Measurements from ENCODE around the gene GIPC1. TPM values are rescaled to one million over a fixed set of nuclear protein-coding genes. Genes with fewer than 3 reads are reported as not detected.

The GIPC1 gene
- total and polyA plus RNA-seq, 2 of the 4 experiments (the other 2 are of a cell fraction): 74.2 to 133 TPM

DNA sequence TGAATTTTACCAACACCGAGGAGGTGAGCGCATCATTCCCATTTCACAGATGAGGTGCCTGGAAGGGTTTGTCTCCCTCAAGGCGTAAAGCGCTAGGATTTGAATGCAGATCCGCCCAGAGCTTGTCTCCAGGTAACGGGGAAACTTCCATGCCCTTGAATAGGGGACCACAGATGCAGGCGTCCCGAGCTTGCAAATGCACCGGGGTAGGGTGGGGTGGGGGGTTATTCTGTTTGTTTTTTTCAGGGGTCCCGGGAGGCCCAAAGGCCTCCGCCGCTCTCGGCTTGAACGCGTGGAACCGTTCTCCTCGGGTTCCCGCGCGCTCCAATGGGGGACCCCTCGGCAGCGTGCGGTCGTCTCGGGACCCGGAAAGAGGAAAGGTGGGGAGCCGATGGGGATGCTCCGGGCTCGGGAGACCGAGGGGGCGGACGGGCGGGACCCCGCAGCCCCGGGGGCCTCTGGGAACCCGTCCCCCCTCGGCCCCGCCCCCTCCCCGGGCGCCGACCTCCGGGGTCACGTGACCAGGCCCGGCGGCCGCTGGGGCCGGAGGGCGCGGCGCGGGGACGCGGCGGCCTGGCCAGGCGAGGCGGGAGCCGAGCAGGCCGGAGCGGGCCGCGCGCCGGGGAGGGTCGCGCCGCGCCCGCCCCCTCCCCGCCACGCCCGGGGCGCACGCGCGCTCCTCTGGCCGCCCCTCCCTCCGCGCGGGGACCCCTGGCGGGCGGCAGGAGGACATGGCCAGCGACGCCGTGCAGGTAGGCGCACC, 63.0 kb downstream of the GIPC1 start, which contains the start of gene PKN1:
Gene PKN1 (plus strand): TSS at position 516 of the 763 bp plus-strand sequence. CDS start 216 bp downstream, at position 732.
- Histone ChIP-seq H2BK20ac (ENCODE audit: low read depth, low read length) (0 out of 2 replicates have a peak within 1 kb of the TSS, but pooled peaks have one; percentile 10), H4K91ac (ENCODE audit: insufficient read depth, low read depth, low read length) (peak within 1 kb of the TSS; percentile 76), H2BK120ac (ENCODE audit: low read depth, low read length) (peak within 1 kb of the TSS; percentile 40; the same call in 1 of the 2 replicates), H4K5ac (ENCODE audit: low read depth, low read length) (peak within 1 kb of the TSS; percentile 87), H3K4ac (ENCODE audit: low read depth, low read length) (peak within 1 kb of the TSS; percentile 86), H3K27ac (ENCODE audit: insufficient read depth, low read length) (peak within 1 kb of the TSS; percentile 64), H3K27me3 (ENCODE audit: control insufficient read depth, insufficient read depth, low read length) (no peaks in the 10 kb centered on the region), H3K9me3 (ENCODE audit: control insufficient read depth, insufficient read depth, low read length) (no peaks in the 10 kb centered on the region), H3K18ac (ENCODE audit: low read depth, low read length) (peak within 1 kb of the TSS; percentile 70; the same call in 1 of the 2 replicates), H3K4me2 (ENCODE audit: low read depth, low read length) (peak within 1 kb of the TSS; percentile 91), H3K4me3 (ENCODE audit: insufficient read depth, low read depth, low read length) (peak within 1 kb of the TSS; percentile 94), H3K9ac (ENCODE audit: low read depth, low read length) (peak within 1 kb of the TSS; percentile 88), H2AK9ac (replicated peaks; ENCODE audit: low read depth, low read length, poor library complexity) (peak within 1 kb of the TSS; percentile 99), H2BK5ac (ENCODE audit: low read depth, low read length, poor library complexity, severe bottlenecking) (peak within 1 kb of the TSS; percentile 41), H4K20me1 (ENCODE audit: insufficient read depth, low read length) (peaks cover 17% of the 10 kb centered on the region), H3K23ac (ENCODE audit: low read depth, low read length) (peak within 1 kb of the TSS; percentile 95), H3K9me1 (ENCODE audit: insufficient read depth, low read length) (peaks cover 12% of the 10 kb centered on the region; the same call in 1 of the 2 replicates), H2AK5ac (ENCODE audit: low read depth, low read length) (peak within 1 kb of the TSS; percentile 94), H3K79me1 (ENCODE audit: low read depth in 1 of 2, low read length in 2 of 2) (peaks cover 26 to 46% of the 10 kb centered on the region in 2 experiments; a peak in 3 of 4 replicates), H3K14ac (replicated peaks; ENCODE audit: low read depth, low read length) (peak within 1 kb of the TSS; percentile 96), H3K56ac (ENCODE audit: extremely low read depth, insufficient read depth, low read length) (peak within 1 kb of the TSS; percentile 3; the same call in 1 of the 2 replicates), H3K36me3 (ENCODE audit: control insufficient read depth, insufficient read depth, low read length) (0 out of 2 replicates have a peak, but pooled peaks cover 6% of the 10 kb centered on the region), H2BK15ac (ENCODE audit: low read depth, low read length) (no peak within 1 kb of the TSS), H2AFZ (replicated peaks; ENCODE audit: low read length, poor library complexity) (peak within 1 kb of the TSS; percentile 92), H4K8ac (ENCODE audit: low read depth in 2 of 2, low read length in 2 of 2) (peak within 1 kb of the TSS; percentile 94 to 96), H3K4me1 (ENCODE audit: control insufficient read depth, insufficient read depth, low read length) (peaks cover 17% of the 10 kb centered on the region)
- TF ChIP-seq, protein P1, sequence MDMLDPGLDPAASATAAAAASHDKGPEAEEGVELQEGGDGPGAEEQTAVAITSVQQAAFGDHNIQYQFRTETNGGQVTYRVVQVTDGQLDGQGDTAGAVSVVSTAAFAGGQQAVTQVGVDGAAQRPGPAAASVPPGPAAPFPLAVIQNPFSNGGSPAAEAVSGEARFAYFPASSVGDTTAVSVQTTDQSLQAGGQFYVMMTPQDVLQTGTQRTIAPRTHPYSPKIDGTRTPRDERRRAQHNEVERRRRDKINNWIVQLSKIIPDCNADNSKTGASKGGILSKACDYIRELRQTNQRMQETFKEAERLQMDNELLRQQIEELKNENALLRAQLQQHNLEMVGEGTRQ (IDR thresholded peaks at IDR 0.05; ENCODE audit: low read depth, low read length): peak; percentile 81
- no peak for TF ChIP-seq SMC3 (IDR thresholded peaks at IDR 0.05; ENCODE audit: low read depth, low read length)
- CTCF ChIA-PET: no interaction called here
- intact Hi-C loops (cut with micrococcal nuclease): loop anchor here (1.0 kb wide), 1 partner anchor 53 kb away; no protein-coding TSS in a partner anchor
- WGBS, 2 experiments (ENCODE audit: extremely low coverage in 2 of 2, insufficient read length in 1 of 2): no CpG with 5 or more reads among the region's 85 CpGs
- dilution Hi-C loops (cut with HindIII; ENCODE audit: low sequenced_read_pairs, unreplicated experiment): no loop called here
- DNase-seq (no peak), ATAC-seq (ENCODE audit: low read depth) (peak; percentile 81)
- BruUV-seq (replicated peaks): no TSS peak
- in situ Hi-C loops (cut with MboI; ENCODE audit: low sequenced_read_pairs): no loop called here
- POLR2A ChIA-PET (ENCODE audit: unreplicated experiment): interaction anchor here (0.5 kb wide), 1 partner anchor 593 kb away, joined by 5 read pairs; no protein-coding TSS in a partner anchor
